ENCODE data around the gene SNX4.

SNX4 gene

GRCh38 chr3:125398952-125399351 lies 121.0 kb downstream of the SNX4 start:
- H3K27me3 ChIP-seq (ENCODE audit: control insufficient read depth in 1 of 2, insufficient read depth in 2 of 2, low read length in 2 of 2), result no peaks in the 10 kb centered on the region
- H3K36me3 ChIP-seq (ENCODE audit: insufficient read depth, low read length), result no peaks in the 10 kb centered on the region
- no peak overlapping the region for H3K4me3 ChIP-seq (ENCODE audit: low read depth in 1 of 2, low read length in 2 of 2)
- no peaks in the 10 kb centered on the region for H3K4me1 ChIP-seq (ENCODE audit: insufficient read depth, low read length)
- H3K9me3 ChIP-seq (ENCODE audit: low read length), result no peaks in the 10 kb centered on the region
- no peak overlapping the region for H3K27ac ChIP-seq (ENCODE audit: low read depth, low read length)
- no peak overlapping the region for H3K9ac ChIP-seq (ENCODE audit: low read length)
